Upper lobe of left lung (tissue), 4 donors: ENCODE data around the gene PTPRN2.

Experiments
- POLR2A ChIP-seq, 4 donors: fragments of 450-650 bp; IDR thresholded peaks; one replicate each; pipeline ENCODE4 v1.5.1; 2016 to 2017; ENCODE audit warnings: antibody characterized with exemption in 4 of 4, mild to moderate bottlenecking in 2 of 4
- POLR2AphosphoS5 ChIP-seq, 2 donors: sonication (generic); formaldehyde crosslinking; IDR thresholded peaks; one replicate each; pipeline ENCODE4 v1.5.1; 2017; ENCODE audit warnings: antibody characterized with exemption in 2 of 2
- TF ChIP-seq, protein P1 (sequence below), 6 experiments: fragments of 450-650 bp in 4 of 6; fragments of 200-600 bp in 2 of 6; sonication (generic) in 2 of 6; IDR thresholded peaks; one replicate each; pipeline ENCODE4 v1.5.1; 2016 to 2019; ENCODE audit warnings: antibody characterized with exemption in 6 of 6

DNA sequence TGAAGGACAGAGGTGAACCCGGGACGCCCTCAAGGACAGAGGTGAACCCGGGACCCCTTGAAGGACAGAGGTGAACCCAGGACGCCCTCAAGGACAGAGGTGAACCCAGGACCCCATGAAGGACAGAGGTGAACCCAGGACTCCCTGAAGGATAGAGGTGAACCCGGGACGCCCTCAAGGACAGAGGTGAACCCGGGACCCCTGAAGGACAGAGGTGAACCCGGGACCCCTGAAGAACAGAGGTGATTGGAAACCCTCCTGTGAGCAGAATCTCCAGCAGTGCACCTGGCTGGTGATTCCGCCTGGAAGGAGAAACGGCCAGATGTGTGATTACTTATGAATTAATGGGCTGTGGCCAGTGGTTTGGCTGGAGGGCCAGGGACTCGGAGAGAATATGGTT lies 272.3 kb downstream of the PTPRN2 start:
- TF ChIP-seq POLR2A (IDR thresholded peaks at IDR 0.05) (no peak), POLR2AphosphoS5 (IDR thresholded peaks at IDR 0.05) (no peak)
- TF ChIP-seq, protein P1, sequence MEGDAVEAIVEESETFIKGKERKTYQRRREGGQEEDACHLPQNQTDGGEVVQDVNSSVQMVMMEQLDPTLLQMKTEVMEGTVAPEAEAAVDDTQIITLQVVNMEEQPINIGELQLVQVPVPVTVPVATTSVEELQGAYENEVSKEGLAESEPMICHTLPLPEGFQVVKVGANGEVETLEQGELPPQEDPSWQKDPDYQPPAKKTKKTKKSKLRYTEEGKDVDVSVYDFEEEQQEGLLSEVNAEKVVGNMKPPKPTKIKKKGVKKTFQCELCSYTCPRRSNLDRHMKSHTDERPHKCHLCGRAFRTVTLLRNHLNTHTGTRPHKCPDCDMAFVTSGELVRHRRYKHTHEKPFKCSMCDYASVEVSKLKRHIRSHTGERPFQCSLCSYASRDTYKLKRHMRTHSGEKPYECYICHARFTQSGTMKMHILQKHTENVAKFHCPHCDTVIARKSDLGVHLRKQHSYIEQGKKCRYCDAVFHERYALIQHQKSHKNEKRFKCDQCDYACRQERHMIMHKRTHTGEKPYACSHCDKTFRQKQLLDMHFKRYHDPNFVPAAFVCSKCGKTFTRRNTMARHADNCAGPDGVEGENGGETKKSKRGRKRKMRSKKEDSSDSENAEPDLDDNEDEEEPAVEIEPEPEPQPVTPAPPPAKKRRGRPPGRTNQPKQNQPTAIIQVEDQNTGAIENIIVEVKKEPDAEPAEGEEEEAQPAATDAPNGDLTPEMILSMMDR (IDR thresholded peaks at IDR 0.05), result no peak
